Tibial artery (tissue), 4 donors: ENCODE measurements around the gene PACSIN1.
A peak's percentile ranks its signal among the peaks of the same experiment; 100 is the strongest.

Source experiments
- DNase-seq, 2 donors: peaks; one replicate each; pipeline ENCODE4 v3.0.0-alpha.2; 2019
- H3K27ac ChIP-seq, 2 donors: fragments of 200-600 bp; sonication (generic) in 1 of 2; 1 replicate in 1 of 2; 2 replicates in 1 of 2; pipeline ENCODE4 v1.5.1; 2018 to 2019; ENCODE audit warnings: mild to moderate bottlenecking in 1 of 2
- H3K27me3 ChIP-seq, 2 donors: fragments of 200-600 bp; sonication (generic) in 1 of 2; one replicate each; pipeline versions ENCODE4 v1.5.1 to v1.6.0; 2016 to 2019
- H3K36me3 ChIP-seq, 3 donors: fragments of 200-600 bp; sonication (generic) in 2 of 3; one replicate each; pipeline ENCODE4 v1.5.1; 2016 to 2019; ENCODE audit warnings: mild to moderate bottlenecking in 2 of 3
- H3K4me1 ChIP-seq, 4 donors: fragments of 200-600 bp; sonication (generic) in 2 of 4; 1 replicate in 3 of 4; 2 replicates in 1 of 4; pipeline ENCODE4 v1.5.1; 2016 to 2019
- H3K4me3 ChIP-seq, 2 donors: fragments of 200-600 bp; sonication (generic) in 1 of 2; 1 replicate in 1 of 2; 2 replicates in 1 of 2; pipeline ENCODE4 v1.5.1; 2018 to 2019; ENCODE audit warnings: mild to moderate bottlenecking in 2 of 2
- H3K9me3 ChIP-seq, 3 donors: fragments of 200-600 bp; sonication (generic) in 1 of 3; one replicate each; pipeline ENCODE4 v1.5.1; 2016 to 2019
- intact Hi-C: fragments of 100-400 bp; cut with DNase I; formaldehyde crosslinking; loops from one replicate; pipeline ENCODE4 v1.15.0; 2023; ENCODE audit warnings: low total_unique reads
- TF ChIP-seq, protein P1 (sequence below), 2 experiments: fragments of 200-600 bp in 1 of 2; fragments of 450-650 bp in 1 of 2; IDR thresholded peaks; one replicate each; pipeline ENCODE4 v1.5.1; 2017 to 2019; ENCODE audit warnings: antibody characterized with exemption in 2 of 2, mild to moderate bottlenecking in 1 of 2, moderate library complexity in 1 of 2

PACSIN1 gene

GRCh38 chr6:34490390-34491090 lies 24.7 kb downstream of the PACSIN1 start:
- H3K36me3 ChIP-seq: no peaks in the 10 kb centered on the region
- no peaks in the 10 kb centered on the region for H3K9me3 ChIP-seq
- TF ChIP-seq, protein P1, sequence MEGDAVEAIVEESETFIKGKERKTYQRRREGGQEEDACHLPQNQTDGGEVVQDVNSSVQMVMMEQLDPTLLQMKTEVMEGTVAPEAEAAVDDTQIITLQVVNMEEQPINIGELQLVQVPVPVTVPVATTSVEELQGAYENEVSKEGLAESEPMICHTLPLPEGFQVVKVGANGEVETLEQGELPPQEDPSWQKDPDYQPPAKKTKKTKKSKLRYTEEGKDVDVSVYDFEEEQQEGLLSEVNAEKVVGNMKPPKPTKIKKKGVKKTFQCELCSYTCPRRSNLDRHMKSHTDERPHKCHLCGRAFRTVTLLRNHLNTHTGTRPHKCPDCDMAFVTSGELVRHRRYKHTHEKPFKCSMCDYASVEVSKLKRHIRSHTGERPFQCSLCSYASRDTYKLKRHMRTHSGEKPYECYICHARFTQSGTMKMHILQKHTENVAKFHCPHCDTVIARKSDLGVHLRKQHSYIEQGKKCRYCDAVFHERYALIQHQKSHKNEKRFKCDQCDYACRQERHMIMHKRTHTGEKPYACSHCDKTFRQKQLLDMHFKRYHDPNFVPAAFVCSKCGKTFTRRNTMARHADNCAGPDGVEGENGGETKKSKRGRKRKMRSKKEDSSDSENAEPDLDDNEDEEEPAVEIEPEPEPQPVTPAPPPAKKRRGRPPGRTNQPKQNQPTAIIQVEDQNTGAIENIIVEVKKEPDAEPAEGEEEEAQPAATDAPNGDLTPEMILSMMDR (IDR thresholded peaks at IDR 0.05): no peak
- H3K4me1 ChIP-seq: no peaks in the 10 kb centered on the region
- H3K27ac ChIP-seq: no peak overlapping the region
- H3K27me3 ChIP-seq: peaks cover 0 to 3% of the 10 kb centered on the region in 2 donors
- no peak overlapping the region for H3K4me3 ChIP-seq
- DNase-seq: no peak
- intact Hi-C loops: no loop called here

DNA sequence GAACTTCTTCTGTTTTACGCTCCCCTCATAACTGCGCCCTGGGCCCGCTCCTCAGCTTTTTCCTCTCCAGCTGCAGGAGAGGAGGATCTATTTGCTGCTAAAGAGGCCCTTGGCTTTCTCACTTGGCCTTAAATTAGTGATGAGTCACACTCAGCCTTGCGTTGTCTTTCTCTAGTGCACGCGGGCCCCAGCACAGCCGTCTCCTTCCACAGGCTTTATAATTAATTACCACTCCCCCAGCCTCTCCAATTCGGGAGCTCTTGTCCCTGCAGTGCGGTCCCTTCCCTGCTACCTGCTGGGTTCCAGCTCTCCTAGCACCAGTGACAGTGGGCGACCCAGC lies 25.2 kb downstream of the PACSIN1 start:
- TF ChIP-seq, protein P1 (IDR thresholded peaks at IDR 0.05): no peak
- peak in 1 of 2 donors; percentile 25 for DNase-seq
- no peaks in the 10 kb centered on the region for H3K4me1 ChIP-seq
- H3K4me3 ChIP-seq: no peak overlapping the region
- H3K27ac ChIP-seq: no peak overlapping the region
- H3K9me3 ChIP-seq: no peaks in the 10 kb centered on the region
- no peaks in the 10 kb centered on the region for H3K36me3 ChIP-seq
- intact Hi-C loops: no loop called here
- H3K27me3 ChIP-seq: peaks cover 0 to 4% of the 10 kb centered on the region in 2 donors

DNA sequence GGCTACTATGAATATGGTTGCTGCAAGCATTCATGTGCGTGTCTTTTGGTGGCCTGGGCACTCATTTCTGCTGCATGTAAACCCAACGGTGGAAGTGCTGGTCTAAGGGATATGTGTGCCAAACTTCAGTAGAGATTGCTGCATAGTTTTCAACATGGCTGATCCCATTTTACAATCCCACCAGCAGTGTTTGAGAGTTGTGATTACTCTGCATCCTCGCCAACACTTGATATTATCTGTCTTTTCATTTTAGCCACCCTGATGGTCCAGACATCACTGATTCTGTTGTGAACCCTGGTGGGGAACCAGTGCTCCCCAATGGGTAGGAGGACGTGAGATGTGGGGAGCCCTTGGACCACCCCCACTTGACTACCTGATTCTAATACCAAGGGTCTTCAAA lies 27.5 kb downstream of the PACSIN1 start:
- DNase-seq: no peak
- intact Hi-C loops: no loop called here
- no peaks in the 10 kb centered on the region for H3K9me3 ChIP-seq
- H3K4me1 ChIP-seq: no peaks in the 10 kb centered on the region
- H3K27ac ChIP-seq: no peak overlapping the region
- peaks cover 0 to 13% of the 10 kb centered on the region in 2 donors for H3K27me3 ChIP-seq
- H3K4me3 ChIP-seq: no peak overlapping the region
- TF ChIP-seq, protein P1 (IDR thresholded peaks at IDR 0.05): no peak
- H3K36me3 ChIP-seq: no peaks in the 10 kb centered on the region

- intact Hi-C loops: no loop called here
- peaks cover 0 to 13% of the 10 kb centered on the region in 2 donors for H3K27me3 ChIP-seq
- no peaks in the 10 kb centered on the region for H3K36me3 ChIP-seq
- TF ChIP-seq, protein P1 (IDR thresholded peaks at IDR 0.05): no peak
- no peak overlapping the region for H3K27ac ChIP-seq
- H3K9me3 ChIP-seq: peaks cover 0 to 7% (median 2%) of the 10 kb centered on the region in 3 donors
- DNase-seq: no peak
- H3K4me1 ChIP-seq: no peaks in the 10 kb centered on the region
- no peak overlapping the region for H3K4me3 ChIP-seq
Observed at GRCh38 chr6:34494973-34495372, 29.1 kb downstream of the PACSIN1 start.

DNA sequence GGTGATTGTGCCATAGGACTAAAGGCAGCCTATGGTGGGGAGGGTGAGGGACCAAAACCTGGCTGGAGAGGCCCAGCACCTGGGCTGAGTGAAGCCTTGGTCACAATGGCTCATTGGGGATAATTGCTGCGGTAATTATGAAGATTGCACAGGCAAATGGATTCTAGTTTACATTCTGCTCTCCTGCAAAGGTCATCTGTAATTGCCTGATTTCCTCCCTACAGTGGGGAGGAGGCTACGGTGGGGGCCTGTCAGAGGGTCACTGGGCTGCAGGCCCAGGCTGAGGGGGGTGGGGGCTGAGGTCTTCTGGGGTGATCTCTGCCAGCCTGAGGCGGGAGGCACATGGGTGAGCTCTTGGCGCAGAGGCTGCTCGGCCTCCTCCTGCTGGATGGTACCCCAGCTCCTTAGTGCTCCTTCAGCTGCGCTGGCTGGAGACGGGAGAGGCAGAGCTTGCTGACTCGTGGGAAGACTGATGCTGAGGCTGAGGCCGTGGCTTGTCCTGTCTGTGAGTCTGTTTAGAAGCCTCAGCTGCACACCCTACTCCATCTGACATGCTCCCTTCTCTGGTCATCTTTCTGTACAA lies 30.3 kb downstream of the PACSIN1 start:
- no peak for DNase-seq
- intact Hi-C loops: no loop called here
- no peaks in the 10 kb centered on the region for H3K36me3 ChIP-seq
- TF ChIP-seq, protein P1 (IDR thresholded peaks at IDR 0.05): no peak
- H3K9me3 ChIP-seq: peaks cover 0 to 16% (median 10%) of the 10 kb centered on the region in 3 donors
- H3K4me3 ChIP-seq: no peak overlapping the region
- no peaks in the 10 kb centered on the region for H3K4me1 ChIP-seq
- H3K27me3 ChIP-seq: peaks cover 0 to 13% of the 10 kb centered on the region in 2 donors
- H3K27ac ChIP-seq: no peak overlapping the region
